Stimulated activated naive CD4-positive, alpha-beta T cell (primary cell): Measurements from ENCODE around the gene PTPRD.
"Not testable (repeated sequence)": the region's sequence is repeated elsewhere in the genome, so short reads cannot be mapped to it uniquely, and the experiment has no call there.

ENCODE experiments used
- DNase-seq, 6 experiments: peaks; one replicate each; lab custom pipeline; 2025; lab: John Stamatoyannopoulos, UW

PTPRD gene

GRCh38 chr9:10479172-10479571 lies 133.6 kb downstream of the PTPRD start:
- DNase-seq = no peak

GRCh38 chr9:10449201-10449617 lies 163.6 kb downstream of the PTPRD start:
- not testable (repeated sequence) for DNase-seq

- no peak for DNase-seq
Measured at GRCh38 chr9:10447036-10447435, 165.8 kb downstream of the PTPRD start.

- DNase-seq = no peak
Measured at GRCh38 chr9:10443868-10444204, 169.0 kb downstream of the PTPRD start.

GRCh38 chr9:10443181-10443867 lies 169.5 kb downstream of the PTPRD start:
- no peak for DNase-seq

GRCh38 chr9:10438955-10439354 lies 173.8 kb downstream of the PTPRD start:
- DNase-seq = no peak

GRCh38 chr9:10436756-10437155 lies 176.0 kb downstream of the PTPRD start:
- no peak for DNase-seq

- DNase-seq = no peak
Measured at GRCh38 chr9:10434412-10434811, 178.4 kb downstream of the PTPRD start.

GRCh38 chr9:10411272-10411671 lies 201.5 kb downstream of the PTPRD start:
- DNase-seq = no peak

GRCh38 chr9:10403283-10403682 lies 209.5 kb downstream of the PTPRD start:
- DNase-seq = no peak

- DNase-seq = no peak
Measured at GRCh38 chr9:10396615-10397014, 216.2 kb downstream of the PTPRD start.

- no peak for DNase-seq
Measured at GRCh38 chr9:10387282-10387681, 225.5 kb downstream of the PTPRD start.

- DNase-seq = no peak
Measured at GRCh38 chr9:10371824-10372223, 241.0 kb downstream of the PTPRD start.

GRCh38 chr9:10366171-10366779 lies 246.5 kb downstream of the PTPRD start:
- no peak for DNase-seq

- DNase-seq = no peak
Measured at GRCh38 chr9:10354591-10354990, 258.2 kb downstream of the PTPRD start.

GRCh38 chr9:10345621-10346020 lies 267.2 kb downstream of the PTPRD start:
- not testable (repeated sequence) for DNase-seq

GRCh38 chr9:10341057-10341456 lies 271.7 kb downstream of the PTPRD start:
- DNase-seq = no peak

- no peak for DNase-seq
Measured at GRCh38 chr9:10339152-10339551, 273.6 kb downstream of the PTPRD start.

- no peak for DNase-seq
Measured at GRCh38 chr9:10331157-10331556, 281.6 kb downstream of the PTPRD start.

GRCh38 chr9:10282084-10282483 lies 330.7 kb downstream of the PTPRD start:
- DNase-seq = no peak

- no peak for DNase-seq
Measured at GRCh38 chr9:10274988-10275387, 337.8 kb downstream of the PTPRD start.

GRCh38 chr9:10274175-10274574 lies 338.6 kb downstream of the PTPRD start:
- DNase-seq = no peak

- no peak for DNase-seq
Measured at GRCh38 chr9:10272830-10273229, 340.0 kb downstream of the PTPRD start.
